ENCODE measurements around the gene SLC7A11.

- TF ChIP-seq ZNF274 (IDR thresholded peaks at IDR 0.05; ENCODE audit: low read depth, low read length) (no peak), SUZ12 (IDR thresholded peaks at IDR 0.05; ENCODE audit: extremely low read depth, insufficient read depth, insufficient read length) (no peak), YY1 (IDR thresholded peaks at IDR 0.05; ENCODE audit: insufficient read depth, insufficient read length) (no peak)
Observed at GRCh38 chr4:138233313-138234034, 8.7 kb downstream of the SLC7A11 start.

Data from NT2/D1 (cell line).